ENCODE data around the gene CCDC83.

CCDC83 gene

DNA sequence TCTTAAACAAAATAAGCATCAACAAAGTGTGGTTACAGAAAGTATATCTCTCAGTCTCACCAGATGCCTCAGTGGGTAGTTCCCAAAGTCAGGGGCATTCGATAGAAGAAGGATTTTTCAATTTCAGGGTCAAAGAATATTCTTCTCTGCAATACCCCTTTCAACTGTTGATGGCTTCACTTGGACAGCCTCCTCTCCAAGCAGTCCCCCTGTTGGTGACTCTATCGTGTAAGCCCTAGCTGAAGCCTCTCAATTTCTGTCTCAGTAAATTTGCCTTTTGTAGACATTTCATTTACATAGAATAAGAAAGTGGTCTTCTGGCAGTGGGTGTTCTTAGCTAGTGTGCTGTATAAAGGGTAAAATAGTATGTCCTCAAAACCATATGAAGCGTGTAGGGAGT lies 11.3 kb upstream of the CCDC83 start:
- no peak for ATAC-seq
- TF ChIP-seq, protein P1, sequence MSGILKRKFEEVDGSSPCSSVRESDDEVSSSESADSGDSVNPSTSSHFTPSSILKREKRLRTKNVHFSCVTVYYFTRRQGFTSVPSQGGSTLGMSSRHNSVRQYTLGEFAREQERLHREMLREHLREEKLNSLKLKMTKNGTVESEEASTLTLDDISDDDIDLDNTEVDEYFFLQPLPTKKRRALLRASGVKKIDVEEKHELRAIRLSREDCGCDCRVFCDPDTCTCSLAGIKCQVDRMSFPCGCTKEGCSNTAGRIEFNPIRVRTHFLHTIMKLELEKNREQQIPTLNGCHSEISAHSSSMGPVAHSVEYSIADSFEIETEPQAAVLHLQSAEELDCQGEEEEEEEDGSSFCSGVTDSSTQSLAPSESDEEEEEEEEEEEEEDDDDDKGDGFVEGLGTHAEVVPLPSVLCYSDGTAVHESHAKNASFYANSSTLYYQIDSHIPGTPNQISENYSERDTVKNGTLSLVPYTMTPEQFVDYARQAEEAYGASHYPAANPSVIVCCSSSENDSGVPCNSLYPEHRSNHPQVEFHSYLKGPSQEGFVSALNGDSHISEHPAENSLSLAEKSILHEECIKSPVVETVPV (CRISPR knock-in tag; IDR thresholded peaks at IDR 0.05): no peak
- TF ChIP-seq ISL1 (CRISPR knock-in tag; IDR thresholded peaks at IDR 0.05) (no peak), PPARA (CRISPR knock-in tag; IDR thresholded peaks at IDR 0.05; ENCODE audit: borderline replicate concordance) (no peak), SNAI2 (CRISPR knock-in tag; IDR thresholded peaks at IDR 0.05) (no peak), ARNTL (CRISPR knock-in tag; IDR thresholded peaks at IDR 0.05; ENCODE audit: borderline replicate concordance, low read depth) (no peak), ZFP30 (CRISPR knock-in tag; IDR thresholded peaks at IDR 0.05) (no peak), CSDC2 (CRISPR knock-in tag; IDR thresholded peaks at IDR 0.05) (no peak), ZNF565 (CRISPR knock-in tag; conservative IDR thresholded peaks at IDR 0.05; ENCODE audit: low read depth) (no peak)
- TF ChIP-seq, protein P2, sequence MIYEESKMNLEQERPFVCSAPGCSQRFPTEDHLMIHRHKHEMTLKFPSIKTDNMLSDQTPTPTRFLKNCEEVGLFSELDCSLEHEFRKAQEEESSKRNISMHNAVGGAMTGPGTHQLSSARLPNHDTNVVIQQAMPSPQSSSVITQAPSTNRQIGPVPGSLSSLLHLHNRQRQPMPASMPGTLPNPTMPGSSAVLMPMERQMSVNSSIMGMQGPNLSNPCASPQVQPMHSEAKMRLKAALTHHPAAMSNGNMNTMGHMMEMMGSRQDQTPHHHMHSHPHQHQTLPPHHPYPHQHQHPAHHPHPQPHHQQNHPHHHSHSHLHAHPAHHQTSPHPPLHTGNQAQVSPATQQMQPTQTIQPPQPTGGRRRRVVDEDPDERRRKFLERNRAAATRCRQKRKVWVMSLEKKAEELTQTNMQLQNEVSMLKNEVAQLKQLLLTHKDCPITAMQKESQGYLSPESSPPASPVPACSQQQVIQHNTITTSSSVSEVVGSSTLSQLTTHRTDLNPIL (CRISPR knock-in tag; IDR thresholded peaks at IDR 0.05; ENCODE audit: low read depth): no peak

DNA sequence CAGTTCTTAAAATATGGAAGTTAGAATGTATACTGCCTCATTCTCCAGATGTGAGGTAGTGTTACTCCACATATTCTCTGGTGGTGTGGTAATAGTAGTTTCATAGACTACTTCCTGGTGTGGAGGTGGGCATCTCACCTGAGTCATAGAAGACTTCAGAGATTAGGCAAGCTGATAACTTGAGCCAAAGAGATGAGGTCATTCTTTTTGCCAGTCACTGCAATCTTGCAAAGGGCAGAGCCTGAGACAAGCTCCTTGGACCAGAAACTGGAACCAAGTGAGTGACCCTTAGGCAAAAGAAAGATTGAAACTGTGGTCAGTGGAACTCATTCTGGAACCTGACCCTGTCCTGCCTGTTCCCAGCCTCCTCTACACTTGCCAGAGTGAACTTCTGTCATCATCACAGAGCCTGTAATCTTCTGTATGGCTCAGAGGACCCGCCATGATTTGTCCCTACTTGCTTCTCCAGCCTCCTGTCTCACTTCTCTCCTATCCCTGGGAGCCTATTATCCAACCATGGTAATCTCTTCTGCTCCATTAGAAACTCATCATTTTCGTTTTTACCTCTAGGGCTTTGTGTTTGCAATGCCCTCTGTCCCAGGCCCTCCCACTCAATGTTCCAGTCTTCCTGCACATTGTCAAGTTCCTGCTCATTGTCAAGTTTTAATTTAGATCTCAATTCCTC lies 10.6 kb upstream of the CCDC83 start:
- peak; percentile 57 for ATAC-seq
- TF ChIP-seq, protein P2 (CRISPR knock-in tag; IDR thresholded peaks at IDR 0.05; ENCODE audit: low read depth): no peak

DNA sequence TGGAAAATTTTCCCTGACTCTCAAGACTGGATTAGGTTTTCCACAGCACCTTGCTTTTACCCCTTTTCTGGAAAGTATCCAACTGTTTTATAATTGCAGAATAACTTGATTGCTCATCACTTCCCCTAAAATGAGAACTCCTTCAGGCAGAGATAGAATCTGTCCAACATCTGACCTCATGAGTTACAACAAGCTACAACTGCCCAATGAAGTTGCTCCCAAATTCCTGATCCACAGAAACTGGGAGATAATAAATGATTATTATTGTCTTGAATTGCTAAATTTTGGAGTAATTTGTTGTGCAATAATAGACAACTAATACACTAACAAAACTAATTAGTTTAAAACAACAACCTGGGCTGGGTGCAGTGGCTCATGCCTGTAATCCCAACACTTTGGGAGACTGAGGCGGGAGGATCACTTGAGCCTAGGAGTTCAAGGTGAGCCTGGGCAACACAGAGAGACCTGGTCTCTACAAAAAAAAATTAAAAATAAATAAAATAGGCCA lies 10.0 kb upstream of the CCDC83 start:
- TF ChIP-seq ESRRG (CRISPR knock-in tag; IDR thresholded peaks at IDR 0.05): no peak
- no peak for TF ChIP-seq ISL1 (CRISPR knock-in tag; IDR thresholded peaks at IDR 0.05)
- no peak for TF ChIP-seq ZNF70 (CRISPR knock-in tag; IDR thresholded peaks at IDR 0.05)
- TF ChIP-seq, protein P2 (CRISPR knock-in tag; IDR thresholded peaks at IDR 0.05; ENCODE audit: low read depth): no peak
- no peak for TF ChIP-seq OSR1 (CRISPR knock-in tag; IDR thresholded peaks at IDR 0.05)
- TF ChIP-seq TOX (CRISPR knock-in tag; IDR thresholded peaks at IDR 0.05; ENCODE audit: borderline replicate concordance): no peak
- no peak for TF ChIP-seq ZFP30 (CRISPR knock-in tag; IDR thresholded peaks at IDR 0.05)
- no peak for TF ChIP-seq RARB (CRISPR knock-in tag; IDR thresholded peaks at IDR 0.05)
- TF ChIP-seq GLIS3 (CRISPR knock-in tag; IDR thresholded peaks at IDR 0.05): no peak
- TF ChIP-seq, protein P1 (CRISPR knock-in tag; IDR thresholded peaks at IDR 0.05): no peak
- TF ChIP-seq ARNTL (CRISPR knock-in tag; IDR thresholded peaks at IDR 0.05; ENCODE audit: borderline replicate concordance, low read depth): no peak
- TF ChIP-seq ZFP3 (CRISPR knock-in tag; IDR thresholded peaks at IDR 0.05): no peak
- ATAC-seq: peak; percentile 50

DNA sequence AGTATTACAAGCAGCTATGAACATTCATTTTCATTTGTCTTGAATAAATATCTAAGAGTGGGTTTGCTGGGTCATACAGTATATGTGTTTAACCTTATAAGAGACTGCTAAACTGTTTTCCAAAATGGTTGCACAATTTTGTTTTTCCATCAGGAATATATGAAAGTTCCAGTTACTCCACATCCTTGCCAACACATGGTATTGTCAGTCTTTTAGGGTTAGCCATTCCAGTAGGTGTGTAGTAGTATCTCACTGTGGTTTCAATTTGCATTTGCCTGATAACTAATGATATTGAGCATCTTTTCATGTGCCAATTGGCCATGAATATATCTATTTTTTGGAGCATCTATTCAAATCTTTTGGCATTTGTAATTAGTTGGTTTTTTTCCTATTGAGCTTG lies 7.7 kb upstream of the CCDC83 start:
- TF ChIP-seq TOX (CRISPR knock-in tag; IDR thresholded peaks at IDR 0.05; ENCODE audit: borderline replicate concordance): no peak
- no peak for TF ChIP-seq ZFP30 (CRISPR knock-in tag; IDR thresholded peaks at IDR 0.05)
- no peak for TF ChIP-seq BACH2 (CRISPR knock-in tag; IDR thresholded peaks at IDR 0.05; ENCODE audit: borderline replicate concordance)
- TF ChIP-seq, protein P3, sequence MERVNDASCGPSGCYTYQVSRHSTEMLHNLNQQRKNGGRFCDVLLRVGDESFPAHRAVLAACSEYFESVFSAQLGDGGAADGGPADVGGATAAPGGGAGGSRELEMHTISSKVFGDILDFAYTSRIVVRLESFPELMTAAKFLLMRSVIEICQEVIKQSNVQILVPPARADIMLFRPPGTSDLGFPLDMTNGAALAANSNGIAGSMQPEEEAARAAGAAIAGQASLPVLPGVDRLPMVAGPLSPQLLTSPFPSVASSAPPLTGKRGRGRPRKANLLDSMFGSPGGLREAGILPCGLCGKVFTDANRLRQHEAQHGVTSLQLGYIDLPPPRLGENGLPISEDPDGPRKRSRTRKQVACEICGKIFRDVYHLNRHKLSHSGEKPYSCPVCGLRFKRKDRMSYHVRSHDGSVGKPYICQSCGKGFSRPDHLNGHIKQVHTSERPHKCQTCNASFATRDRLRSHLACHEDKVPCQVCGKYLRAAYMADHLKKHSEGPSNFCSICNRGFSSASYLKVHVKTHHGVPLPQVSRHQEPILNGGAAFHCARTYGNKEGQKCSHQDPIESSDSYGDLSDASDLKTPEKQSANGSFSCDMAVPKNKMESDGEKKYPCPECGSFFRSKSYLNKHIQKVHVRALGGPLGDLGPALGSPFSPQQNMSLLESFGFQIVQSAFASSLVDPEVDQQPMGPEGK (CRISPR knock-in tag; IDR thresholded peaks at IDR 0.05; ENCODE audit: borderline replicate concordance): no peak
- no peak for TF ChIP-seq OSR1 (CRISPR knock-in tag; IDR thresholded peaks at IDR 0.05)
- TF ChIP-seq ISL1 (CRISPR knock-in tag; IDR thresholded peaks at IDR 0.05): no peak
- no peak for TF ChIP-seq ZNF565 (CRISPR knock-in tag; conservative IDR thresholded peaks at IDR 0.05; ENCODE audit: low read depth)
- no peak for TF ChIP-seq ZFP3 (CRISPR knock-in tag; IDR thresholded peaks at IDR 0.05)
- no peak for TF ChIP-seq ARNTL (CRISPR knock-in tag; IDR thresholded peaks at IDR 0.05; ENCODE audit: borderline replicate concordance, low read depth)
- no peak for TF ChIP-seq TCF4 (CRISPR knock-in tag; IDR thresholded peaks at IDR 0.05; ENCODE audit: borderline replicate concordance)
- TF ChIP-seq ZNF8 (CRISPR knock-in tag; IDR thresholded peaks at IDR 0.05): no peak
- TF ChIP-seq, protein P1 (CRISPR knock-in tag; IDR thresholded peaks at IDR 0.05): no peak
- TF ChIP-seq SNAI2 (CRISPR knock-in tag; IDR thresholded peaks at IDR 0.05): no peak
- no peak for ATAC-seq

All from SK-N-SH treated with all-trans-retinoic acid at 6 μM for 48 hours (cell line).